ENCODE measurements around the gene TMEM91. TPM values are rescaled to one million over a fixed set of nuclear protein-coding genes. Genes with fewer than 3 reads are reported as not detected.
A peak's percentile ranks its signal among the peaks of the same experiment; 100 is the strongest.

Gene TMEM91
- total and polyA plus RNA-seq, 9 of the 15 experiments (the other 6 are each of a cell fraction or from before 2014, with no cell fraction given): 1.2 to 5.2 (median 2.7) TPM

DNA sequence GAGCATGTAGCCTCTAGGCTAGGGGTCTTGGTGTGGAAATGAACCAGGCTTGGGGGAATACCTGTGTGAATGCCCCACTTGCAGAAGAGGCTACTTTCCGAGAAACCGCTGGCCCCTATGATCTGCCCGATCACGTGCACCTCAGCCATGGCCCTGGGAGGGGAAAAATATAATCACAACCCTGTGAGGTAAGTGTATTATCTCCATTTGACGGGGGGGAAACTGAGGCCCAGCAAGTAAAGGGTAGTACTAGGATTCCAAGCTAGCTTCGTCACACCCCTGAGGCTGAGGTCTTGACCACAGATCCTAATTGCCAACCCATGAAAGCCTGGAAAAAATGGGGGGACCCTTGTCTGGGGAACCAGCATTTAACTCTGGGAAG is 13.0 kb upstream of the TMEM91 start (continued):
- TF ChIP-seq, protein P1, sequence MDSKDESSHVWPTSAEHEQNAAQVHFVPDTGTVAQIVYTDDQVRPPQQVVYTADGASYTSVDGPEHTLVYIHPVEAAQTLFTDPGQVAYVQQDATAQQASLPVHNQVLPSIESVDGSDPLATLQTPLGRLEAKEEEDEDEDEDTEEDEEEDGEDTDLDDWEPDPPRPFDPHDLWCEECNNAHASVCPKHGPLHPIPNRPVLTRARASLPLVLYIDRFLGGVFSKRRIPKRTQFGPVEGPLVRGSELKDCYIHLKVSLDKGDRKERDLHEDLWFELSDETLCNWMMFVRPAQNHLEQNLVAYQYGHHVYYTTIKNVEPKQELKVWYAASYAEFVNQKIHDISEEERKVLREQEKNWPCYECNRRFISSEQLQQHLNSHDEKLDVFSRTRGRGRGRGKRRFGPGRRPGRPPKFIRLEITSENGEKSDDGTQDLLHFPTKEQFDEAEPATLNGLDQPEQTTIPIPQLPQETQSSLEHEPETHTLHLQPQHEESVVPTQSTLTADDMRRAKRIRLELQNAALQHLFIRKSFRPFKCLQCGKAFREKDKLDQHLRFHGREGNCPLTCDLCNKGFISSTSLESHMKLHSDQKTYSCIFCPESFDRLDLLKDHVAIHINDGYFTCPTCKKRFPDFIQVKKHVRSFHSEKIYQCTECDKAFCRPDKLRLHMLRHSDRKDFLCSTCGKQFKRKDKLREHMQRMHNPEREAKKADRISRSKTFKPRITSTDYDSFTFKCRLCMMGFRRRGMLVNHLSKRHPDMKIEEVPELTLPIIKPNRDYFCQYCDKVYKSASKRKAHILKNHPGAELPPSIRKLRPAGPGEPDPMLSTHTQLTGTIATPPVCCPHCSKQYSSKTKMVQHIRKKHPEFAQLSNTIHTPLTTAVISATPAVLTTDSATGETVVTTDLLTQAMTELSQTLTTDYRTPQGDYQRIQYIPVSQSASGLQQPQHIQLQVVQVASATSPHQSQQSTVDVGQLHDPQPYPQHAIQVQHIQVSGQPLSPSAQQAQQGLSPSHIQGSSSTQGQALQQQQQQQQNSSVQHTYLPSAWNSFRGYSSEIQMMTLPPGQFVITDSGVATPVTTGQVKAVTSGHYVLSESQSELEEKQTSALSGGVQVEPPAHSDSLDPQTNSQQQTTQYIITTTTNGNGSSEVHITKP (IDR thresholded peaks at IDR 0.05; ENCODE audit: partially characterized antibody): no peak
- no peak for TF ChIP-seq ATF1 (CRISPR knock-in tag; IDR thresholded peaks at IDR 0.05)
- TF ChIP-seq ATF1 (tag; IDR thresholded peaks at IDR 0.05): no peak
- no peak for TF ChIP-seq NFXL1 (CRISPR knock-in tag; IDR thresholded peaks at IDR 0.05)
- TF ChIP-seq ZNF146 (CRISPR knock-in tag; IDR thresholded peaks at IDR 0.05; ENCODE audit: unreplicated experiment): no peak
- TF ChIP-seq, protein P2, sequence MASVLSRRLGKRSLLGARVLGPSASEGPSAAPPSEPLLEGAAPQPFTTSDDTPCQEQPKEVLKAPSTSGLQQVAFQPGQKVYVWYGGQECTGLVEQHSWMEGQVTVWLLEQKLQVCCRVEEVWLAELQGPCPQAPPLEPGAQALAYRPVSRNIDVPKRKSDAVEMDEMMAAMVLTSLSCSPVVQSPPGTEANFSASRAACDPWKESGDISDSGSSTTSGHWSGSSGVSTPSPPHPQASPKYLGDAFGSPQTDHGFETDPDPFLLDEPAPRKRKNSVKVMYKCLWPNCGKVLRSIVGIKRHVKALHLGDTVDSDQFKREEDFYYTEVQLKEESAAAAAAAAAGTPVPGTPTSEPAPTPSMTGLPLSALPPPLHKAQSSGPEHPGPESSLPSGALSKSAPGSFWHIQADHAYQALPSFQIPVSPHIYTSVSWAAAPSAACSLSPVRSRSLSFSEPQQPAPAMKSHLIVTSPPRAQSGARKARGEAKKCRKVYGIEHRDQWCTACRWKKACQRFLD (CRISPR knock-in tag; IDR thresholded peaks at IDR 0.05): no peak
- TF ChIP-seq EP300 (IDR thresholded peaks at IDR 0.05; ENCODE audit: low read length): no peak
- peak; percentile 94 for TF ChIP-seq BCOR (IDR thresholded peaks at IDR 0.05)
- TF ChIP-seq ETV6 (IDR thresholded peaks at IDR 0.05; ENCODE audit: borderline replicate concordance in 1 of 2, low read depth in 2 of 2, low read length in 1 of 2): no peak
- TF ChIP-seq ETV6 (CRISPR knock-in tag; IDR thresholded peaks at IDR 0.05; ENCODE audit: borderline replicate concordance): 0 out of 2 replicates have a peak, but pooled peaks have one; percentile 72
- no peak for TF ChIP-seq ZNF561 (CRISPR knock-in tag; conservative IDR thresholded peaks at IDR 0.05)
- no peak for TF ChIP-seq TSC22D4 (tag; IDR thresholded peaks at IDR 0.05)
- no peak for TF ChIP-seq SAFB2 (IDR thresholded peaks at IDR 0.05; ENCODE audit: borderline replicate concordance, low read depth, low read length, severe bottlenecking)
- TF ChIP-seq ETV5 (CRISPR knock-in tag; IDR thresholded peaks at IDR 0.05; ENCODE audit: low read depth): peak; percentile 31; the same call in 1 of the 2 replicates
- 0 out of 2 replicates have a peak, but pooled peaks have one; percentile 18 for TF ChIP-seq DPF2 (IDR thresholded peaks at IDR 0.05)
- TF ChIP-seq ZNF41 (CRISPR knock-in tag; conservative IDR thresholded peaks at IDR 0.05): 0 out of 2 replicates have a peak, but pooled peaks have one; percentile 44

Data from K562 (cell line).